GM18499 (cell line): Measurements from ENCODE around the gene SCARB2.

Experiments
- ATAC-seq: cut with Tn5 transposase; IDR thresholded peaks from one replicate; pipeline ENCODE4 v1.9.1; 2021; ENCODE audit warnings: moderate number of reproducible peaks; ENCODE audit not compliant: insufficient read depth, unreplicated experiment

Gene SCARB2

GRCh38 chr4:76233083-76233482 is 19.5 kb upstream of the SCARB2 start:
- ATAC-seq: no peak

- no peak for ATAC-seq
Observed at GRCh38 chr4:76232681-76233080, 19.1 kb upstream of the SCARB2 start.

GRCh38 chr4:76226418-76226817 is 12.8 kb upstream of the SCARB2 start:
- ATAC-seq: no peak

- ATAC-seq: no peak
Observed at GRCh38 chr4:76224171-76224570, 10.5 kb upstream of the SCARB2 start.

- no peak for ATAC-seq
Observed at GRCh38 chr4:76219299-76220055, 5.9 kb upstream of the SCARB2 start.

GRCh38 chr4:76216975-76217814 is 3.6 kb upstream of the SCARB2 start:
- ATAC-seq: no peak

- no peak for ATAC-seq
Observed at GRCh38 chr4:76216524-76216923, 2.9 kb upstream of the SCARB2 start.

GRCh38 chr4:76215077-76215476 is 1.5 kb upstream of the SCARB2 start:
- ATAC-seq: no peak

- ATAC-seq: no peak
Observed at GRCh38 chr4:76214177-76214675, 602 bp upstream of the SCARB2 start.

- ATAC-seq: no peak
Observed at GRCh38 chr4:76212851-76213414, 691 bp downstream of the SCARB2 start.

- no peak for ATAC-seq
Observed at GRCh38 chr4:76211769-76212708, 1.6 kb downstream of the SCARB2 start.

- ATAC-seq: no peak
Observed at GRCh38 chr4:76210452-76210851, 3.2 kb downstream of the SCARB2 start.

GRCh38 chr4:76209881-76210280 is 3.7 kb downstream of the SCARB2 start:
- no peak for ATAC-seq

- ATAC-seq: no peak
Observed at GRCh38 chr4:76208005-76208765, 5.4 kb downstream of the SCARB2 start.

GRCh38 chr4:76207549-76207948 is 6.1 kb downstream of the SCARB2 start:
- no peak for ATAC-seq

GRCh38 chr4:76206222-76206942 is 7.2 kb downstream of the SCARB2 start:
- ATAC-seq: no peak

- no peak for ATAC-seq
Observed at GRCh38 chr4:76205476-76205875, 8.1 kb downstream of the SCARB2 start.

GRCh38 chr4:76204936-76205335 is 8.7 kb downstream of the SCARB2 start:
- no peak for ATAC-seq

- ATAC-seq: no peak
Observed at GRCh38 chr4:76203541-76203940, 10.1 kb downstream of the SCARB2 start.
